DMS153 treated with DMSO at 0.1 percent for 48 hours (cell line): ENCODE measurements around the gene IL17C.

Experiments
- DNase-seq: peaks from one replicate; lab custom pipeline; 2025; ENCODE audit not compliant: unreplicated experiment; lab: John Stamatoyannopoulos, UW

IL17C gene

DNA sequence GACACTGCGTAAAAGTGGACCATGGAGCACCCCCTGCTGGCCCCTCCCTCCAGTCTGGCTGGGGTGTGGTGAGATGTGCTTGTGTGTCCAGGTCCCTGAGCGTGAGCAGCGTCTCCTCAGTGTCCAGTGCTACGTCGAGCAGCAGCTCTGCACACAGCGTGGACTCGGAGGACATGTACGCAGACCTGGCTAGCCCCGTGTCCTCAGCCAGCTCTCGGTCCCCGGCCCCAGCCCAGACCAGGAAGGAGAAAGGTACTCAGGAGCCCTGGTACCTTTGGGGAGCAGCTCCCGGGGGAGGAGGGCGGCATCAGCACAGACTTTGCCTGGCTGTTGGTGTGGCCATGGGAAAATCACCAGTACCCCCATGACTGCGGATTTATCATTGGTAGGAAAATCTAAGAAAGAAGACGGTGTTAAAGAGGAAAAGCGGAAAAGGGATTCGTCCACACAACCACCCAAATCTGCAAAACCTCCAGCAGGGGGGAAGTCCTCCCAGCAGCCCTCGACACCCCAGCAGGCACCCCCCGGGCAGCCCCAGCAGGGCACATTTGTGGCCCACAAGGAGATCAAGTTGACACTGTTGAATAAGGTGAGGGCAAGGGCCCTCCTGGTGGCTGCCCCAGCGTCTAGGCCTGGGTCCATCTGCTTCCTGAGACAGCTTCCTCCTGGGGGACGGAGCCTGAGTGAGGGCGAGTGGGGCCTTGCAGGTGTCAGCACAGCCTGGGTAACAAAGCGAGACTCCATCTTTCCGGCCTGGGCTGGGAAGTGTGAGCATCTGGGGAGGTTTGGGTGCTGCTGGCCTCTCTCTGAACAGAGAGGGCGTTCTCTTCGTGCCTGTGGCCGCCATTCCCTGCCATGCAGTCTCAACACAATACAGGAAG, 10.6 kb upstream of the IL17C start:
- no peak for DNase-seq

DNA sequence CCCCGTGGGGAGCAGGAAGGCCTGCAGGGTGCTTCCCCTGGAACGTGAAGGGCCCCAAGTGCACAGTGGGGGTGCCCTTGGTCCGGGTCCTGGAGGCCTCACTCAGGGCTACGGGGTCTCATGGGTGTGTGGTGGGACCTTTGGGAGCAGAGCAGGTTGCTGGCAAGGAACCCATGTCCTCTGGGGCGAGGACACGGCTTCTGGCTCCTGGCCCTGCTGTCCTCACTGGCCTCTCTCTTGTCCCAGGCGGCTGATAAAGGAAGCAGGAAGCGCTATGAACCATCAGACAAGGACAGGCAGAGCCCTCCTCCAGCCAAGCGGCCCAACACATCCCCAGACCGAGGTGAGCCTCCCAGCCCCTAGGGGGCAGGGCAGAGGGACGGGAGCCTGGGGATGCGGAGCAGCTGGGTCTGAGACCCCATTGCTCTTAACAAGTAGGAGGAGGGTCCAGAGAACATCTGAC, 9.8 kb upstream of the IL17C start:
- no peak for DNase-seq

DNA sequence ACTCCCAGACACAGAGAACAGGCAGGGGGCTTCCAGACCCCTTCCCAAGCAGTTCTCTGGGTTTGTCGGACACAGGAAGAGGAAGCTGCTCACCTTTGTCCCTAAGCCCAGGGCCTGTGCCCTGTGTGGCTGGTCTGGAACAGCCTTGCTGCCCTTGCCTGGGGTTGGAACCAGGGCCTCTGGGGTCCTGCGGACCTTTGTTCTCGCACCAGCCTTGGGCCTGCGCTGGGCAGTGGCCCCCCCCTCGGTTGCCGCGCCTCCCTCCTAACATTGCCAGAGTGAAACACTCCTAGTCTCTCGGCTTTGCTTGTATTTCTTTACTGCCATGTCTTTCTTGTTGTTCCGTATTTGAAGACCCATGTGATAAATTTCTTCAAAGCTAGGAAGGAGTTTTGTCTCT, 8.5 kb upstream of the IL17C start:
- DNase-seq = no peak

DNA sequence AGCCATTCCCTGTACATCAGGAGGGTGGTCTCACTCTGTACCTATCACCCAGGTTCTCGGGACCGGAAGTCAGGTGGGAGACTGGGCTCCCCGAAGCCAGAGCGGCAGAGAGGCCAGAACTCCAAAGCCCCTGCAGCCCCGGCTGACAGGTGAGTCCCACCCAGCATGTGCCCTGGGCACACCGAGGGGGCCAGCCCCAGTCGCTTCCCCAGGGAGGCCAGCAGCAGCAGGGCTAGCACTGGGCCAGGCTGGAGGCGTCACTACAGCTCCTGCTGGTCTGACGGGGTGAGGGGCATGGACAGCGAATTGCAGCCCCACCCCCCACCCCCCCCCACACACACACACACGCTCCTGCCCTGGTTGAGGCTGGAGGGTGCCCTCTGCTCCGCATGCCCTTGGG, 7.9 kb upstream of the IL17C start:
- DNase-seq = no peak

- DNase-seq = no peak
Measured at GRCh38 chr16:88630941-88631340, 7.4 kb upstream of the IL17C start.

- no peak for DNase-seq
Measured at GRCh38 chr16:88631384-88631783, 7.0 kb upstream of the IL17C start.

DNA sequence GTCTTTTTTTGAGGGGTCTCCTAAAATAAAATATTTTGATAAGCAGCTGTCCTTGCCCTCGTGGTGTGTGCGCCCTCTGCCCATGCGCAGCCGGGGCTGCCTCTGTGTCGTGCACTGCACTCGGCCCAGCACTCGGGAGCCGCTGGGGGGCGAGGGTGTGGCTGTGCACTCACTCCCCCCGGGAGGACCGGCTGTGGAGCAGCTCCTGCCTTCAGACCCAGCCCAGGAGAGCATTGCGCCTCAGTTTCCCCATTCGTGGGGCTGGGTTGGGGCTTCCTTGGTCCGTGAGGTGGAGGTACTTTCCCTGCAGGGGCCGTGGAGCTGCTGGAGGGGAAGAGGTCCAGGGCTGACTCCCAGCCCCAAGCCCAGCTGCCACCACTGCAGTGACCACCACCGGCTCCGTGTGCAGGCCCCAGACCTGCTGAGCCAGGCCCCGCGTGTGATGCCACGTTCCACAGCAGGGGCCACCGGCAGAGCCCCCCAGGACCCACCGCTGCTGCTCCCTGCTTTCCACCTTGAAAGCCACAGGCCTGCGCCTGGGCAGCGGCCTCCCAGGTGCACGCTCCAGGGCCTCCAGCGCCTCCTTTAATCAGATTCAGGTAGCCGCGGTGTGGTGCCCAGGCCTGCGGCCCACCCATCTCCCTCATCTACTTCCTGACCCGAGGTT, 6.3 kb upstream of the IL17C start:
- no peak for DNase-seq

DNA sequence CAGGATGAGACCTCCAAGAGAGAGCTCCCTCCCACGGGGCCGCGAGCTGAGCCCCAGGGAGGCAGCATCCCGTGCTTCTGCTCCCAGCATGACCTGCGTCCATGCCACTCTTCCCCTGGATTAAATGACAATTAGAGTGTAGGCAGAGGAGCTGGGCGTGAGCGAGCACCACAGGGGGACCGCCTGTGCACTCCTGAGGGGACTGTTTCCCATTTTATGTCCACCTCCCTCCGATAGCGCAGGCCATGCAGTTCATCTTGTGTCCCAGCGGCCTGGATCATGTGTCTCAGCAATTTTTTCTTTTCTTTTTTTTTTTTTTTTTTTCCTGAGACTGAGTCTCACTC, 5.8 kb upstream of the IL17C start:
- no peak for DNase-seq

DNA sequence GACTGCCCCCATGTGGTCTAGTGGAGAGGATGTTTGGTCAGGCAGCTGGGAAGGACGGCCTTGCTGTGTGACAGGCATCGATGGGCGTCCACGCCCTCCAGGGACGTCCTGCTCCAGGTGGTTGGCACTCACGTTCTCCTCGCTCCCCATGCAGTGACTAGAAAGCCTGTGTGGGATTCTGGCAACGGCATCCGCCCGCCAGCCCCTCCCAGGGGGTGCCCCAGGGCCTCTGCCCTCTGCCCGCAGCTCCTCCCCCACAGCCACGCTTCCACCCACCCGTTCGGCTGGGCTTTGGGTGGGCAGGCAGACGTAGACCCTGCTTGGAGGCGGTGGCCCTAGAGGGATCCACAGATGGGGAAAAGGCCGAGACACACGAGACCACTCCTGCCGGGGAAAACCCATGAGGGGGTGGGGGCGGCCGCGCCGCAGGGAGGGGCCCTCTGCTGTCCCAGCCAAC, 4.7 kb upstream of the IL17C start:
- no peak for DNase-seq

DNA sequence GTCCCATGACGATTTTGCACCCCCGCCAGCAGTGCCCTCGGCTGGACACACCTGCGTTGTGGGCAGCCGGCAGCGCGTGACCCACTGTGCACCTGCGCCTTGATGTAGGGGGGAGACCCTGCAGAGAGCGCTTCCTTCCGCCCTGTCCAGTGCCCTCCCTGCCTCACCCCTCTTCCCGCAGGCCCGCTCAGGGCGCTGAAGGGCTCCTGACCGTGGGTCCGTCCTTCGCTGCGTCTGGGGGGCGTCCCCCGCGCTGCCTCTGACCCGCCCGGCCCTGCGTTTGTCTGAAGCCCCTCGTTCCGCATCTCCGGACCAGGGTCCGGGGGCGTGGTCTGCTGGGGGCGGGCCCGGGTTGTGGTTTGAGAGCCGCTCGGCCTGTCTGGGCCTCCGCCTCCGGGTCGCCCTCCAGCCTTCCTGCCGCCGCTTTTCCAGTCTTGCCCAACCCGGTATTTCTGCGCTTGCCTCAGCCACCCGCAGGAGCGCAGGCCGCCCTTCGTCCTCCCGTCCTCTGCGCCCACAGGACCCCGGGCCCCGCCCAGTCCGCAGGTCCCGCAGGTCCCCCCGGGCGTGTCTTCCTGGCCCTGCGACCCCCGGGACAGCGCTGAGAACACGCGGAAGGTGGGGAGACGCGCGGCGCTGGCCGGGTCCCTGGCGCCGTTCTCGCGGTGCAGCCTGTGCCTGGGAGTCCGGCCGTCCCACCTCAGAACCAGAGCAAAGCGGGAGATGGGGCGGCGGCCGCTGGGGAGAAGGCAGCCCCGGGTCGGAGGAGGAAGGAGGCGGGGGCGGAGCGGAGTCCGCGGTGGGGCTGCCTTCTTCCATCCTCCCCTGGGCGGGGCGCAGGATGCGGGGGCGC, 4.0 kb upstream of the IL17C start:
- DNase-seq = no peak

DNA sequence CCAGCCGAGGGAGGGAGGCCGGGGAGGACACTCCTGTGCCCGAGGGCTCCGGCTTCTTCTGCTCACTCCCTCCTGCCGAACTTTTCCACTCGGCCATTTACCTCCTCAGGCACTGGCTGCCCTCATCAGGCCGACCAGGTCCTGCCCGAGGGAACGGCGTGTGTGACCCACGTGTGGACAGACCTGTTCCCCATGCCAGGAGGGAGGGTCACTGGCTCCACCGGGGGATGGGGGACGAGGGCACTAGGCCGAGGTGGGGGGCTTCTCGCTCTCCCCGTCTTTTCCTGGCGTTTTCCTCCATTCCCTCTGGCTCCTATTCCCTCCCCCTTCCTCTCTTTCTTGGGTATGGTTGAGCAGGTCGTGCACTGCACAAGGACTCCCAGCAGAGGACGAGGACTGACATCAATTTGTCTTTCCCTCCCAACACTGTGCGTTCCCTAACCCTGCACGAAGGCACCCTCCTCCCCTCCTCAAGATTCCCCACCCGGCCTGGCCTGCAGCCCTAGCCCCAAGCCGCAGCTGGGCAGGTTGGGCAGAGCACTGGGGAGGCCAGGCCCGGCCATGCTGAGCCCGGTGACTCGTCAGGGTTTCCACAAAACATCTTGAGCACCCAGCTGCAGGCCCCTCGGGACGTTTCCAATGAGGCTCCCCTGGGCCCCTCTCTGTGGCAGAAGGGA, 3.2 kb upstream of the IL17C start:
- no peak for DNase-seq

DNA sequence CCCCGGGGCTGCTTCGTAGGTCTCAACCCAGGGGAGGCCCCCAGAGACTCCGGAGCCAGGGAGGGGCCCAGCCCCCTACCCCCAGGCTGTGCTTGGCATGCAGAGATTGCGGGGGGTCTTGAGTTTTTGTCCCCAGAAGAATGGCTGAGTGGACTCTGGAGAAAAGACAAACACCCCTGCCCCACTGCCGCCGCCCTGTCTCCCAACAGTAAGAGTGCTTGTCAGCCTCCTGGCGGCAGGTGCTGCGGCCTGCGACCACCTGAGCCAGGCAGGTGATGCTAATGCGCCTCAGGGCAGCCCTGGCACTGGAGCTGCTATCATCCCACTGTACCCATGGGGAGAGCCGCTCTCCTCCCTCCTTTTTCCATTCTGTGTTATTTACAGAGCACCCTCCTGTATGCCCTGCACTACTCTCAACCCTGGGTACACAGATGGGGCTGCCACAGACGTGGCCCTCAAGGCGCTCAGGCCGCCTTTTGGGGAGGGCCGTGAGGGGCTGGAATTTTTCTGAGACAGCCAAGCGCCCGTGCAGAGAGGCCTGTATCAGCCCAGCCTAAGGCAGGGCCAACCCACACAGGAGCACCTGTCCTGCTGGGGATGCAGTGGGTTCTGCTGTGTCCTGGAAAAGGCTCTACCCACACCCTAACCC, 2.6 kb upstream of the IL17C start:
- no peak for DNase-seq

DNA sequence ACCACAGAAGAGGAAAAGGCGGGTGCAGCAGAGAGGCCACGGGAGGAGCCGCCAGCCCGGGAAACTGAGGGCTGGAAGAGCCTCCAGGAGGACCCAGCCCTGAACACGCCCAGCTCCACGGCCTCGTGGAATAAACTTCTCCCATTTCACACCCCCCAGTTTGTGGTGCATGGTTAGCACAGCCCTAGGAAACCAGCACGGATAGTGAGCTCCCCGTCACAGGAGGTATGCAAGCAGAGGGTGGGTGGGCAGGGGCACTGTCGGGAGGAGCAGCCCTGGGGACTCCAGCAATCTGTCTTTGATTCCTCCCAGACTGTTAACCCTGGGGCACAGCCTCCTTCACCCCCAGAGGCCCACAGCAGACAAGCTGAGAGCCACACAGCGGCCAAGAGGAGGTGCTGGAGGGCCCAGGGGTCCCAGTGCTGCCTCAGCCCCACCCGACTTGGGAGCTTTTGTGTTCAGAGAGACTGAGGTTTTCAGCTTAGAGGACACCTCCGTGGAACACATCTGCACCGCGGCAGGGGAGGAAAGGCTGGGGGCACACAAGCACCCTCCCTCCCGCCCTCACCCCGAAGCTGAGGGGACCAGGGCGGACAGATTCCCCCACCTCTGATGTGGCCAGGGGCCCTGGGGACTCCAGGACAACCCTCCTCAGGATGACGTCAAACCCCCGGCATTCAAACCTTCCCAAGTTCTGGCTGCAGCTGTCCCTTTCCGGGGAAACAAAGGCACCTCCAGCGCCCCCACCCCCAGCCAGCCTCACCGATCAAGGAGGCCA, 1.7 kb upstream of the IL17C start:
- DNase-seq = no peak

DNA sequence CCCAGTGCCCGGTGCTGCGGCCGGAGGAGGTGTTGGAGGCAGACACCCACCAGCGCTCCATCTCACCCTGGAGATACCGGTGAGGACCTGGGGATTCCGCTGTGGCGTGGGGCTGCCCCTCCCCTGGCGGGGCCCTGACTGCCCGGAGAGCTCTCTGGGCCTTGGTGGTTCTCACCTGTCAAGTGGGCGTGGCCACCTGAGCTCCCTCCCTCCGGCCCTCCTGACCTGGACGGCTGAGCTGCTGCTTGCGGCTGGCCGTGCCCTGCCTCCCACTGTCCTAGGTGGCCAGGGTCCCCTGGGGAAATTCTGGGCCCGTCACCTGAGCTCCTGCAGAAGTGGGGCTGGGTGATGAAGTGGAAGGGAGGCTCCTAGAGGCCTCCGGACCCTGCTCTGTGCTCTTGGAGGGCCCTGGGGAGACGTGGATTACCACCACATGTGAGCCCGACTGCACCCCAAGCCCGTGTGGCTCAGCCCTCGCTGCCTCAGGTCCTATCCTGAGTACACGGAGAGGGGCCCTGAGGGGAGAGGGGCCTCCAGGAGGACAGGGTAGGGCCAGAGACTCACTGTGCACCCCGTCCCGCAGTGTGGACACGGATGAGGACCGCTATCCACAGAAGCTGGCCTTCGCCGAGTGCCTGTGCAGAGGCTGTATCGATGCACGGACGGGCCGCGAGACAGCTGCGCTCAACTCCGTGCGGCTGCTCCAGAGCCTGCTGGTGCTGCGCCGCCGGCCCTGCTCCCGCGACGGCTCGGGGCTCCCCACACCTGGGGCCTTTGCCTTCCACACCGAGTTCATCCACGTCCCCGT, 1.1 kb downstream of the IL17C start:
- peak; percentile 71 for DNase-seq

GRCh38 chr16:88640039-88640495, 1.7 kb downstream of the IL17C start:
- DNase-seq = no peak

DNA sequence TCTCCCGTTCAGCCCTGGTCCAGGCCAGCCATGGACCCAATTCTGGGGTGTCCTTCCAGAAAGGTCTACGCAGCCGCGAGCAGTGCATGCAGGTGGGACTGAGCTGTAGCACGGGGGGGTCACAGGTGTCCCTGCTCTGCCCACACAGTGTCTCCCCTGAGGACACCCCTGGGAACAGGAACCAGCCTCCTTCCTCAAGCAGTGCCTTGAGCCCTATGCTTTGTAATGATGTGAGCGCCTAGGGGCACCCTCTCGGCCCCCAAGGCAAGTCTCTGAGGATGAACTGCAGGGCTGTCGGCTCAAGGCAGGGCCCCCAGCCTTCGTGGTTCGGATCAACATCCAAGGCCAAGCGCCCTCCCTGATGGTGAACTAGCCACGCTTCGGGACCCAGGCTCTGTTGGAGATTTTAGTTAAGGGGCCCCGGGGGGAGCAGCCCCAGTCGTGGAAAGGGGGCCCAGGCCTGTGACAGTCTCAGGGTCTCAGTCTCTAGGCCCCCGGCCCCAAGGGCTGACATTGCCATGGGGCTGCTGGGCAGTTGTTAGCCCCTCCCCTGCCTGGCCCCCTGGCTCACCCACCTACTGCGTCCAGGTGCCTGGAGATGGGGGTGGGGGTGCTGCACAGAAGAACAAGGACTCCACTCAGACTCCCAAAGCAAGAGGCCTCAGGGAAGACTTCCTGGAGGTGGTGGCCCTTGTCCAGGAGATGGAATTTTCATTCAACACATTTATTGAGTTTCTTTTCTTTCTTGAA, 2.3 kb downstream of the IL17C start:
- DNase-seq = no peak

DNA sequence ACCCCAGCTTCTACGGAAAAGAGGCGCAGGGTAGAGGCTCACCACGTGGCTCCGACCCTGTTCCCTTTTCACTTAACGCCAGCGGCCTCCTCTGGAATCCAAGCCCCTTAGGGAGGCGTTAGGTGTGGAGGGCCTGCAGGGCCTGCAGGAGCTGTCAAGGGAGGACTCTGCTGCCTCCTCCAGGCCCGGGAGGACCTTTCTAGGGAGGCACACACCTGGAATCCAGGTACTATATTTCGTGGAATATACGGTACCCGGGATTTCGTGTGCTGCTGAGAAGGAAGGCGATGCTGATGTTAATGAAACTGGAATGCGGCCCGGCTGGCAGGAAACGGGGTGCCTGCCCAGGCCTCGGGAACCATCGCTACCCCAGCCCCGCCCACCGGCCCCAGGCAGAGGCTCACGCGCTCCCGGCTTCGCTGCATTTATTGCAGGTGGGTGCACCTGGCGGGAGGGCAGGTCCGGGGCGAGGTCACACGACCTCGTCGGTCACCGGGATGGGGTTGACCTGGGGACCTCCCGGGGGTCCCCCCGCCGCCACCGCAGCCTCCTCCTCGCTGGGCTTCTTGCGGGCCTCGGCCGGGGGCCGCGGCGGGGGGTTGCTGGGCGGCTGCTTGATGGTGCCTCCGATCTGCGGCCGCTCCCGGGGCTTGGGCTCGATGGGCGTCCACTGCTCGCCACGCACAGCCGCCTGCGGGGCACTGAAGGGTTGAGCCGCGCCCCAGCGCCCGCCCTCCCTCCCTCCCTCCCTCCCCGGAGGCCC, 4.7 kb downstream of the IL17C start:
- DNase-seq = no peak

- DNase-seq = no peak
Measured at GRCh38 chr16:88643644-88643932, 5.2 kb downstream of the IL17C start.
